ENCODE results near the gene MRPL28. TPM values are rescaled to one million over a fixed set of nuclear protein-coding genes. Genes with fewer than 3 reads are reported as not detected.
A peak's percentile ranks its signal among the peaks of the same experiment; 100 is the strongest.

Gene MRPL28
- total and polyA plus RNA-seq, 11 donors, result 66.3 to 157 (median 85.5) TPM

DNA sequence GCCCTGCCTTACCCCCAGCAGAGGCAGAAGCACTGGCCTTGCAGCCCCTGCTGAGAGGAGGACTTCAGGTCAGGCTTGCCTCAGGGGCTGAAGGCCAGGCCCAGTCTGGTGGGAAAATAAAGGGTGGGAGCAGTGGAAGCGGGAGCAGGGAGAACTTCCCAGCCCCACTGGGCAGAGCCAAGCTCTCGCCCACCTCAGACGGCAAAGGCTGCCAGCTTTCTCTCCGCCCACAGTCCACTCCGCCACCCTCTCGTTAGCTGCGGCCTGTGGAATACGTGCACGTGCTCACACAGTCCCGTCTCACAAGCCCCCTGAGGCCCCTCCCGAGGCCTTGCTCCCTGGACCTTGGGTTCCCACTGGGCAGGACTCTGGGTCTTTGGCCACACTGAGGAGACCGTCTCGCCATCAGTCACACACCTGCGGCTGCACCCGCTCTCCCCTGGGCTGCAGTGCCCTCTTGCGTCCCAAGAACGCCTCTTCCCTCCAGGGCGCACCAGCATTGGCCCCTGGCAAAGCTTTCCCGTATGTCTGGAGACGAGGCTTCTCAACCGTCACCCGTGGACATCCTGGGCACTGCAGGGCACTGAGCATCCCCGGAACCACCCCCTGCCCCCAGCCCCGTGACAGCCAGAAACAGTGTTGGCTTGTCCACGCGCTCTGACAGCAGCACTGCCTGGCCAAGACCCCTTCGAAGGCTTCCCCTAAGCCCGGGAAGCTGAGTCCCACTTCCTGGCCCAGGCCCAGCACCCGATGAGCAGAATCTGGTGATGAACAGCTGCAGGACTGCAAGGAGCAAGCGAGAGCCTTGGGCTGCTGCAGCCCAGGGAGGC is 8.3 kb downstream of the MRPL28 start:
- WGBS, 4 donors, result 28 to 34% (median 33%) methylated on average over 16 to 30 of the region's 30 CpGs
- TF ChIP-seq, protein P1, sequence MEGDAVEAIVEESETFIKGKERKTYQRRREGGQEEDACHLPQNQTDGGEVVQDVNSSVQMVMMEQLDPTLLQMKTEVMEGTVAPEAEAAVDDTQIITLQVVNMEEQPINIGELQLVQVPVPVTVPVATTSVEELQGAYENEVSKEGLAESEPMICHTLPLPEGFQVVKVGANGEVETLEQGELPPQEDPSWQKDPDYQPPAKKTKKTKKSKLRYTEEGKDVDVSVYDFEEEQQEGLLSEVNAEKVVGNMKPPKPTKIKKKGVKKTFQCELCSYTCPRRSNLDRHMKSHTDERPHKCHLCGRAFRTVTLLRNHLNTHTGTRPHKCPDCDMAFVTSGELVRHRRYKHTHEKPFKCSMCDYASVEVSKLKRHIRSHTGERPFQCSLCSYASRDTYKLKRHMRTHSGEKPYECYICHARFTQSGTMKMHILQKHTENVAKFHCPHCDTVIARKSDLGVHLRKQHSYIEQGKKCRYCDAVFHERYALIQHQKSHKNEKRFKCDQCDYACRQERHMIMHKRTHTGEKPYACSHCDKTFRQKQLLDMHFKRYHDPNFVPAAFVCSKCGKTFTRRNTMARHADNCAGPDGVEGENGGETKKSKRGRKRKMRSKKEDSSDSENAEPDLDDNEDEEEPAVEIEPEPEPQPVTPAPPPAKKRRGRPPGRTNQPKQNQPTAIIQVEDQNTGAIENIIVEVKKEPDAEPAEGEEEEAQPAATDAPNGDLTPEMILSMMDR (IDR thresholded peaks at IDR 0.05), result peak; percentile 53 to 79 (median 70)
- no peak for TF ChIP-seq POLR2A (IDR thresholded peaks at IDR 0.05)
- Histone ChIP-seq H3K36me3 (peaks cover 0 to 10% (median 7%) of the 10 kb centered on the region in 9 donors), H3K4me1 (no peaks in the 10 kb centered on the region), H3K4me3 (no peak overlapping the region), H3K27ac (no peak overlapping the region), H3K27me3 (peaks cover 0 to 6% (median 0%) of the 10 kb centered on the region in 9 donors), H3K9me3 (no peaks in the 10 kb centered on the region)
- DNase-seq (peak; percentile 68 to 86 (median 73)), ATAC-seq (peak; percentile 68 to 88 (median 79))
- intact Hi-C loops (cut with DNase I), result loop anchor here in 9 of 10 donors (1.0 to 5.0 kb wide), 4 partner anchors 243 to 255 kb away; no protein-coding TSS in a partner anchor

DNA sequence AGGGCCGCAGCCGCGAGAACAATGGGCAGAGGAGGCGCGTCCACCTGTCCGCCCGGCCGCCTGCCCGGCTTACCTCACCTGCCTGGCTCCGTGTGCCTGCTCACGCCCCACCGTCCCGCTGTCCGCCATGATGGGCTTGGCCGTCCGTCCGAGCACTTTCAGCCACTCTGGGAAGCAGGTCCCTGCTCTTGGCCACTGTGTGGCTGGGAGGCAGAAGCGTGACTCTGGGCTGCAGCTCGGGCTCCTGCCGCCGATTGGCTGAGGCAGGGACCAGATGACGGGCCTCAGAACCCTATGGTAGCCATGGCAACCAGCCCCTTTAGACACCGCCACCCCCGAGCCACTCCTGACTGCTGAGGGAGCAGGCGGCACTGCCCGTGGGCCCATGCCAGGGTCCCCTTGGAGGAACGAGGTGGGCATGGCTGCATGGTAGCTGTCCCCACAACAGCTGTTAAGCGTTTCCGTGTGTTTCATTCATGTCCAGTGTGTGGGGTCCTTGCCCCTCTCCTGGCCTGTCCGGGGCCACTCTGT is 8.9 kb downstream of the MRPL28 start:
- no peak overlapping the region for H3K4me3 ChIP-seq
- H3K27me3 ChIP-seq, result peaks cover 0 to 6% (median 0%) of the 10 kb centered on the region in 9 donors
- no peak overlapping the region for H3K27ac ChIP-seq
- peaks cover 0 to 3% (median under 1%) of the 10 kb centered on the region in 9 donors for H3K36me3 ChIP-seq
- TF ChIP-seq, protein P1 (IDR thresholded peaks at IDR 0.05), result no peak
- H3K9me3 ChIP-seq, result no peaks in the 10 kb centered on the region
- intact Hi-C loops (cut with DNase I), result loop anchor here in 7 of 10 donors (5.0 kb wide), 2 partner anchors 244 to 254 kb away; no protein-coding TSS in a partner anchor
- 84 to 86% (median 85%) methylated on average over 15 to 30 of the region's 30 CpGs for WGBS, 4 donors
- ATAC-seq (no peak), DNase-seq (no peak)
- no peaks in the 10 kb centered on the region for H3K4me1 ChIP-seq

DNA sequence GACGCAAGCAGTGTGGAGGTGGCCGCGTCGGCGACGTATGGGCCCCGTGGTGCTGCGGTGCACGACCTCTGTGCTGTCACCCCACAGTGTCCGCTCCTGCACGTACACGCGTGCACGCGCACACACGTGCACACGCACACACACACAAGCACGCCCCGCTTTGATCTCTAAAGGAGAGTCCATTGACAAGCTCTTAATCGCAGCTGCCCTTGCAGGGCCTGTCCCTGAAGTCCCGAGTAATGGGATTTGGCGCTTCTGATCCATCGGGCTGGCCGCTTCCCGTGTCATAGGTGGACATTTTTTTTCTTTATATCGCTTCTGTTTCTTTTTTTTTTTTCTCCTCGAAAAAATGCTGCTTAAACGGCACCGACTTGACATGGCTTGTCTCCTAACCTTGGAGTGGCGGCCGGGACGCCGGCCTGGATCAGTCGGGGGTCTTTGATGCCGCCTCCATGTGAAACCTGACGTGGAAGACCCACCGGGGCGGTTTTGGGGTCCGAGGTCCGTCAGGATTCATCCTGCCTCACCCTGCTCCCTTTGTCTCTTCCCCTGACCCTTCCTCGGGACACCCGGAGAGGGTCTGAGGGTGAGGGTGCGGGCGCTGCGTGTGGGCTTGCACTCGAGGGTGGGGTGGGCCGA is 9.5 kb downstream of the MRPL28 start:
- no peaks in the 10 kb centered on the region for H3K36me3 ChIP-seq
- H3K4me1 ChIP-seq, result no peaks in the 10 kb centered on the region
- TF ChIP-seq, protein P1 (IDR thresholded peaks at IDR 0.05), result no peak
- no peak for TF ChIP-seq POLR2A (IDR thresholded peaks at IDR 0.05)
- DNase-seq, result no peak
- H3K4me3 ChIP-seq, result no peak overlapping the region
- H3K9me3 ChIP-seq, result no peaks in the 10 kb centered on the region
- no peak overlapping the region for H3K27ac ChIP-seq
- peaks cover 0 to 6% (median 0%) of the 10 kb centered on the region in 9 donors for H3K27me3 ChIP-seq
- intact Hi-C loops (cut with DNase I), result loop anchor here in 7 of 10 donors (5.0 kb wide), 2 partner anchors 244 to 254 kb away; no protein-coding TSS in a partner anchor
- WGBS, 4 donors, result 93 to 94% (median 94%) methylated on average over 45 to 47 of the region's 47 CpGs
- no peak for ATAC-seq

Measured in heart left ventricle (tissue), 16 donors.